WTC11 (cell line): ENCODE measurements around the gene NDUFA6. TPM values are rescaled to one million over a fixed set of nuclear protein-coding genes. Genes with fewer than 3 reads are reported as not detected.

ENCODE experiments used
- ATAC-seq: fragments of 200-7000 bp; cut with Tn5 transposase; 2 replicates; pipeline ENCODE4 v1.10.0; 2021; ENCODE audit warnings: mild to moderate bottlenecking, moderate library complexity
- CTCF ChIA-PET: fragments of 300-600 bp; sonication (Branson Sonifier 250); formaldehyde crosslinking; loops from one replicate; lab custom pipeline; 2021; ENCODE audit warnings: antibody characterized with exemption; lab: Charles Lee
- POLR2A ChIA-PET: fragments of 350-600 bp; sonication (Branson Sonifier 250); formaldehyde crosslinking; loops from one replicate; lab custom pipeline; 2021; ENCODE audit warnings: antibody characterized with exemption; lab: Charles Lee
- DNase-seq: peaks from one replicate; pipeline ENCODE4 v3.0.0; 2021; ENCODE audit warnings: low spot score
- H3K27ac Mint-ChIP-seq: 2 replicates; pipeline ENCODE4 v1.8.0; 2021; ENCODE audit warnings: mixed read lengths
- H3K27me3 Mint-ChIP-seq: 2 replicates; pipeline ENCODE4 v1.8.0; 2021; ENCODE audit warnings: low read depth, mild to moderate bottlenecking, moderate library complexity, mixed read lengths
- H3K36me3 Mint-ChIP-seq: 2 replicates; pipeline ENCODE4 v1.8.0; 2021; ENCODE audit warnings: mixed read lengths
- H3K4me1 Mint-ChIP-seq: 2 replicates; pipeline ENCODE4 v1.8.0; 2022; ENCODE audit warnings: mixed read lengths
- H3K4me3 Mint-ChIP-seq: 2 replicates; pipeline ENCODE4 v1.8.0; 2021; ENCODE audit warnings: mild to moderate bottlenecking, moderate library complexity, mixed read lengths
- H3K9me3 Mint-ChIP-seq: 2 replicates; pipeline ENCODE4 v1.8.0; 2021; ENCODE audit warnings: mixed read lengths
- ATF1 ChIP-seq: sonication (generic); formaldehyde crosslinking; IDR thresholded peaks from 2 replicates; pipeline ENCODE4 v1.8.1; 2023; ENCODE audit warnings: mild to moderate bottlenecking, moderate library complexity, missing genetic modification reagents
- CBFB ChIP-seq: sonication (generic); formaldehyde crosslinking; IDR thresholded peaks from 2 replicates; pipeline ENCODE4 v1.8.1; 2022; ENCODE audit warnings: mild to moderate bottlenecking, low read depth, missing genetic modification reagents
- HMGXB4 ChIP-seq: sonication (generic); formaldehyde crosslinking; IDR thresholded peaks from 2 replicates; pipeline ENCODE4 v1.8.1; 2023; ENCODE audit warnings: mild to moderate bottlenecking, moderate library complexity, missing genetic modification reagents
- JUN ChIP-seq: sonication (generic); formaldehyde crosslinking; IDR thresholded peaks from 2 replicates; pipeline ENCODE4 v1.8.0; 2023; ENCODE audit warnings: mild to moderate bottlenecking, missing genetic modification reagents
- MAX ChIP-seq: sonication (generic); formaldehyde crosslinking; IDR thresholded peaks from 2 replicates; pipeline ENCODE4 v1.8.0; 2022; ENCODE audit warnings: mild to moderate bottlenecking, missing genetic modification reagents
- MXD4 ChIP-seq: fragments of 250-450 bp; sonication (Bioruptor Pico); IDR thresholded peaks from 2 replicates; pipeline ENCODE4 v1.8.0; 2021; ENCODE audit warnings: mild to moderate bottlenecking, moderate library complexity, borderline replicate concordance
- NFATC4 ChIP-seq: fragments of 250-450 bp; sonication (Bioruptor Pico); IDR thresholded peaks from 2 replicates; pipeline ENCODE4 v1.9.0; 2021; ENCODE audit warnings: mild to moderate bottlenecking
- NR2C2 ChIP-seq: sonication (generic); formaldehyde crosslinking; IDR thresholded peaks from 2 replicates; pipeline ENCODE4 v1.8.0; 2022; ENCODE audit warnings: mild to moderate bottlenecking, missing genetic modification reagents
- RELA ChIP-seq: sonication (generic); formaldehyde crosslinking; IDR thresholded peaks from 2 replicates; pipeline ENCODE4 v1.8.1; 2022; ENCODE audit warnings: missing genetic modification reagents, mild to moderate bottlenecking, borderline replicate concordance
- SMAD3 ChIP-seq: sonication (generic); formaldehyde crosslinking; IDR thresholded peaks from 2 replicates; pipeline ENCODE4 v1.8.0; 2022; ENCODE audit warnings: missing genetic modification reagents, mild to moderate bottlenecking, borderline replicate concordance
- SOX15 ChIP-seq: fragments of 250-450 bp; sonication (Bioruptor Pico); IDR thresholded peaks from 2 replicates; pipeline ENCODE4 v1.9.0; 2021; ENCODE audit warnings: mild to moderate bottlenecking
- ZBTB21 ChIP-seq: sonication (generic); formaldehyde crosslinking; IDR thresholded peaks from 2 replicates; pipeline ENCODE4 v1.8.1; 2023; ENCODE audit warnings: mild to moderate bottlenecking, missing genetic modification reagents, borderline replicate concordance
- ZBTB43 ChIP-seq: sonication (generic); formaldehyde crosslinking; IDR thresholded peaks from 2 replicates; pipeline ENCODE4 v1.8.1; 2023; ENCODE audit warnings: mild to moderate bottlenecking, missing genetic modification reagents
- ZNF263 ChIP-seq: sonication (generic); formaldehyde crosslinking; IDR thresholded peaks from 2 replicates; pipeline ENCODE4 v1.8.1; 2022; ENCODE audit warnings: low read depth, mild to moderate bottlenecking, moderate library complexity, missing genetic modification reagents
- ZNF396 ChIP-seq: fragments of 250-450 bp; sonication (Bioruptor Pico); IDR thresholded peaks from 2 replicates; pipeline ENCODE4 v1.8.0; 2021; ENCODE audit warnings: mild to moderate bottlenecking, moderate library complexity, borderline replicate concordance
- ZNF416 ChIP-seq: fragments of 250-450 bp; sonication (Bioruptor Pico); IDR thresholded peaks from 2 replicates; pipeline ENCODE4 v1.9.0; 2021; ENCODE audit warnings: mild to moderate bottlenecking, inconsistent platforms
- ZNF423 ChIP-seq: fragments of 250-450 bp; sonication (Bioruptor Pico); IDR thresholded peaks from 2 replicates; pipeline ENCODE4 v2.1.2; 2022; ENCODE audit warnings: mild to moderate bottlenecking, moderate library complexity
- ZSCAN18 ChIP-seq: fragments of 250-450 bp; sonication (Bioruptor Pico); IDR thresholded peaks from 2 replicates; pipeline ENCODE4 v2.1.2; 2022; ENCODE audit warnings: mild to moderate bottlenecking, moderate library complexity
- total RNA-seq: library from RNA; stranded (reverse); gene quantifications from 3 replicates; pipeline ENCODE4 v1.2.3, GENCODE V29; 2021
- TF ChIP-seq, protein P1 (sequence below): sonication (generic); formaldehyde crosslinking; IDR thresholded peaks from 2 replicates; pipeline ENCODE4 v1.8.0; 2022; ENCODE audit warnings: mild to moderate bottlenecking, missing genetic modification reagents
- TF ChIP-seq, protein P2 (sequence below): sonication (generic); formaldehyde crosslinking; IDR thresholded peaks from 2 replicates; pipeline ENCODE4 v1.8.0; 2022; ENCODE audit warnings: missing genetic modification reagents
- TF ChIP-seq, protein P3 (sequence below): sonication (generic); formaldehyde crosslinking; IDR thresholded peaks from 2 replicates; pipeline ENCODE4 v1.8.1; 2023; ENCODE audit warnings: mild to moderate bottlenecking, missing genetic modification reagents, moderate library complexity

The NDUFA6 gene
- total RNA-seq, 1 experiment from 2014 or later, result 85.9 TPM

DNA sequence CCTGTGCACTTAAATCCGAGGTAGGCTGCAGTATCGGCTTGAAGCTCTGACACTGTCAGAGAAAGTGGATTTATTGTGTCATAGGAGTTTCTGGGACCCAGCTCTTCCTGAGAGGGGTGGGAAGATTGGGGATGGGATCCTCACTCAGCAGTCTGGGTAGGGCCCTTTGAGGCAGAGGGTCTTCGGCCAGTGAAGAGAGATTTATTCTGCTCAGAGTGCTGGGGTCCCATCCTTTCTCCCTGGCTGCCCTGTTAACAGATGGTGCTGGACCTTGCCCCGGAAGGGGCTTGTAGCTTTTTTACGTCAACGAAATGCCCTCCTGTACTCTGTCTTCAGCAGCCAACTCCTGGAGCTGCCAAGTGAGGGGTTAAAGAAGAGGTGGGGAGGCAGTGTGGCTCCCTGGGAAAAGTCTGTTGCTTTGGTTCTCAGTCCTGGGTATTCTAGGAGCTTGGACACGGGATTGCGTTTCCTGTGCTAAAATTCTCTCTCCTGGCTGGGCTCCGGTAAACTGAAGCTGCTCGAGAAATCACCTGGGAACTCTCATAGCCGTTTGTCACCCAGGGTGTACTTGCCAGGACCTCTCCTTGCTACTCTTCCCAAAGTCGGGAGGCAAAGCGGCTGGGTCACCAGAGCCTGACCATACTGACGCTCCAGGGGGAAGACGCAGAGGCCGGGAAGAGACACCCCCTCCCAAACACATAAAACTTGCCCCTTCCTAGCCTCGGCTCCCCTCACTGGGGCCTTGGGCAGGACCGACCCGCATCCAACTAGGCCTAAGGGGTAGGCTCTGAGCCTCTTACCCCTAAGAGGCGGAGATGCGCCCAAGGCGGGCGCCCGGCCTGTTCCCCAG, 11.9 kb downstream of the NDUFA6 start:
- Mint-ChIP-seq H3K4me1 (peaks cover 25% of the 10 kb centered on the region), H3K9me3 (no peaks in the 10 kb centered on the region), H3K27me3 (peaks cover 1% of the 10 kb centered on the region), H3K27ac (peak overlapping the region; percentile 76), H3K4me3 (peak overlapping the region; percentile 95), H3K36me3 (peaks cover 3% of the 10 kb centered on the region; the same call in 1 of the 2 replicates)
- TF ChIP-seq ZNF263 (CRISPR knock-in tag) (no peak), ZSCAN18 (no peak), ZBTB43 (CRISPR knock-in tag) (no peak), CBFB (CRISPR knock-in tag) (no peak), ZNF423 (no peak), ZBTB21 (CRISPR knock-in tag) (no peak), NR2C2 (CRISPR knock-in tag) (no peak), ZNF396 (CRISPR knock-in tag) (no peak), NFATC4 (no peak)
- ChIA-PET POLR2A (interaction anchor here (0.6 to 3.1 kb wide), 4 partner anchors 12 to 389 kb away, joined by 3 to 16 read pairs (median 4); partner anchors contain the start of genes CENPM and NDUFA6), CTCF (interaction anchor here (0.6 to 3.8 kb wide), 3 partner anchors 12 to 1689 kb away, joined by 3 to 27 read pairs (median 3); partner anchors contain the start of gene NDUFA6)
- DNase-seq, result peak; percentile 27
- ATAC-seq, result peak; percentile 29

DNA sequence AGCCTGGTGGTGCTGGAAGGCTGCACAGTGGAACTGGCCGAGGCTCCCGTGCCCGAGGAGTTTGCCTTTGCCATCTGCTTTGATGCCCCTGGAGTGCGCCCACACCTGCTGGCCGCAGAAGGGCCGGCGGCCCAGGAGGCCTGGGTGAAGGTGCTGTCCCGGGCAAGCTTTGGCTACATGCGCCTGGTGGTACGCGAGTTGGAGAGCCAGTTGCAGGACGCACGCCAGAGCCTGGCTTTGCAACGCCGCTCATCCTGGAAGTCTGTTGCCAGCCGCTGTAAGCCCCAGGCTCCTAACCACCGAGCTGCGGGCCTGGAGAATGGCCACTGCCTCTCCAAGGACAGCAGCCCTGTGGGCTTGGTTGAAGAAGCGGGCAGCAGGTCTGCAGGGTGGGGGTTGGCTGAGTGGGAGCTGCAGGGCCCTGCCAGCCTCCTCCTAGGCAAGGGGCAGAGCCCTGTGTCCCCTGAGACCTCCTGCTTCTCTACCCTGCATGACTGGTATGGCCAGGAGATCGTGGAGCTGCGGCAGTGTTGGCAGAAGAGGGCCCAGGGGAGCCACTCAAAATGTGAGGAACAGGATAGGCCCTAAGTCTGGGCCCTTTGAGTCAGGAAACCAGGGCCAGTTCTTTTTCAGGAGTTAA, 13.0 kb downstream of the NDUFA6 start:
- CTCF ChIA-PET, result interaction anchor here (3.8 kb wide), 1 partner anchor 13 kb away, joined by 27 read pairs; the partner anchor contains the start of gene NDUFA6
- no peaks in the 10 kb centered on the region for H3K9me3 Mint-ChIP-seq
- H3K27ac Mint-ChIP-seq, result no peak overlapping the region
- DNase-seq, result no peak
- H3K27me3 Mint-ChIP-seq, result peaks cover 12% of the 10 kb centered on the region
- peaks cover 3% of the 10 kb centered on the region; the same call in 1 of the 2 replicates for H3K36me3 Mint-ChIP-seq
- H3K4me1 Mint-ChIP-seq, result peaks cover 34% of the 10 kb centered on the region
- H3K4me3 Mint-ChIP-seq, result no peak overlapping the region
- POLR2A ChIA-PET, result interaction anchor here (0.6 to 3.1 kb wide), 2 partner anchors 13 to 35 kb away, joined by 5 to 16 read pairs; partner anchors contain the start of gene NDUFA6
- no peak for ATAC-seq
- TF ChIP-seq RELA (CRISPR knock-in tag) (no peak), SOX15 (CRISPR knock-in tag) (no peak), MXD4 (CRISPR knock-in tag) (no peak), JUN (no peak), MAX (CRISPR knock-in tag) (no peak), ATF1 (CRISPR knock-in tag) (no peak), ZBTB43 (CRISPR knock-in tag) (no peak), SMAD3 (CRISPR knock-in tag) (no peak), ZNF416 (CRISPR knock-in tag) (no peak), HMGXB4 (CRISPR knock-in tag) (no peak)
- TF ChIP-seq, protein P1, sequence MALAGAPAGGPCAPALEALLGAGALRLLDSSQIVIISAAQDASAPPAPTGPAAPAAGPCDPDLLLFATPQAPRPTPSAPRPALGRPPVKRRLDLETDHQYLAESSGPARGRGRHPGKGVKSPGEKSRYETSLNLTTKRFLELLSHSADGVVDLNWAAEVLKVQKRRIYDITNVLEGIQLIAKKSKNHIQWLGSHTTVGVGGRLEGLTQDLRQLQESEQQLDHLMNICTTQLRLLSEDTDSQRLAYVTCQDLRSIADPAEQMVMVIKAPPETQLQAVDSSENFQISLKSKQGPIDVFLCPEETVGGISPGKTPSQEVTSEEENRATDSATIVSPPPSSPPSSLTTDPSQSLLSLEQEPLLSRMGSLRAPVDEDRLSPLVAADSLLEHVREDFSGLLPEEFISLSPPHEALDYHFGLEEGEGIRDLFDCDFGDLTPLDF (CRISPR knock-in tag), result no peak
- TF ChIP-seq, protein P2, sequence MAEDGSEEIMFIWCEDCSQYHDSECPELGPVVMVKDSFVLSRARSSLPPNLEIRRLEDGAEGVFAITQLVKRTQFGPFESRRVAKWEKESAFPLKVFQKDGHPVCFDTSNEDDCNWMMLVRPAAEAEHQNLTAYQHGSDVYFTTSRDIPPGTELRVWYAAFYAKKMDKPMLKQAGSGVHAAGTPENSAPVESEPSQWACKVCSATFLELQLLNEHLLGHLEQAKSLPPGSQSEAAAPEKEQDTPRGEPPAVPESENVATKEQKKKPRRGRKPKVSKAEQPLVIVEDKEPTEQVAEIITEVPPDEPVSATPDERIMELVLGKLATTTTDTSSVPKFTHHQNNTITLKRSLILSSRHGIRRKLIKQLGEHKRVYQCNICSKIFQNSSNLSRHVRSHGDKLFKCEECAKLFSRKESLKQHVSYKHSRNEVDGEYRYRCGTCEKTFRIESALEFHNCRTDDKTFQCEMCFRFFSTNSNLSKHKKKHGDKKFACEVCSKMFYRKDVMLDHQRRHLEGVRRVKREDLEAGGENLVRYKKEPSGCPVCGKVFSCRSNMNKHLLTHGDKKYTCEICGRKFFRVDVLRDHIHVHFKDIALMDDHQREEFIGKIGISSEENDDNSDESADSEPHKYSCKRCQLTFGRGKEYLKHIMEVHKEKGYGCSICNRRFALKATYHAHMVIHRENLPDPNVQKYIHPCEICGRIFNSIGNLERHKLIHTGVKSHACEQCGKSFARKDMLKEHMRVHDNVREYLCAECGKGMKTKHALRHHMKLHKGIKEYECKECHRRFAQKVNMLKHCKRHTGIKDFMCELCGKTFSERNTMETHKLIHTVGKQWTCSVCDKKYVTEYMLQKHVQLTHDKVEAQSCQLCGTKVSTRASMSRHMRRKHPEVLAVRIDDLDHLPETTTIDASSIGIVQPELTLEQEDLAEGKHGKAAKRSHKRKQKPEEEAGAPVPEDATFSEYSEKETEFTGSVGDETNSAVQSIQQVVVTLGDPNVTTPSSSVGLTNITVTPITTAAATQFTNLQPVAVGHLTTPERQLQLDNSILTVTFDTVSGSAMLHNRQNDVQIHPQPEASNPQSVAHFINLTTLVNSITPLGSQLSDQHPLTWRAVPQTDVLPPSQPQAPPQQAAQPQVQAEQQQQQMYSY (CRISPR knock-in tag), result no peak
- TF ChIP-seq, protein P3, sequence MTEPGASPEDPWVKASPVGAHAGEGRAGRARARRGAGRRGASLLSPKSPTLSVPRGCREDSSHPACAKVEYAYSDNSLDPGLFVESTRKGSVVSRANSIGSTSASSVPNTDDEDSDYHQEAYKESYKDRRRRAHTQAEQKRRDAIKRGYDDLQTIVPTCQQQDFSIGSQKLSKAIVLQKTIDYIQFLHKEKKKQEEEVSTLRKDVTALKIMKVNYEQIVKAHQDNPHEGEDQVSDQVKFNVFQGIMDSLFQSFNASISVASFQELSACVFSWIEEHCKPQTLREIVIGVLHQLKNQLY, result no peak
